PC-9 (cell line): ENCODE measurements around the gene CACNA1S. TPM values are rescaled to one million over a fixed set of nuclear protein-coding genes. Genes with fewer than 3 reads are reported as not detected.

ENCODE experiments used
- BruUV-seq: library from RNA; stranded (reverse); fragments of 400-500 nt; replicated peaks from 2 replicates; lab custom pipeline; 2021; lab: Mats Ljungman, UMichigan
- CTCF ChIA-PET: fragments of 300-600 bp; sonication (Branson Sonifier 250); formaldehyde crosslinking; loops from one replicate; lab custom pipeline; 2022; ENCODE audit warnings: antibody characterized with exemption; lab: Charles Lee
- POLR2A ChIA-PET: fragments of 300-600 bp; sonication (Branson Sonifier 250); formaldehyde crosslinking; loops from one replicate; lab custom pipeline; 2022; ENCODE audit warnings: antibody characterized with exemption; ENCODE audit not compliant: unreplicated experiment; lab: Charles Lee
- DNase-seq, 2 experiments: peaks; one replicate each; pipeline versions ENCODE4 v3.0.0 to v3.0.0-alpha.2; 2015 to 2022; ENCODE audit warnings: mixed read lengths in 1 of 2
- H2AFZ ChIP-seq: fragments of 200-600 bp; sonication (generic); 2 replicates; pipeline ENCODE4 v1.8.1; 2017; ENCODE audit warnings: antibody characterized with exemption
- H3F3A ChIP-seq: fragments of 200-600 bp; sonication (generic); 2 replicates; pipeline ENCODE4 v1.8.1; 2017; ENCODE audit warnings: antibody characterized with exemption, mild to moderate bottlenecking, low read depth; ENCODE audit not compliant: insufficient read depth
- H3K27ac ChIP-seq: fragments of 200-600 bp; sonication (generic); 2 replicates; pipeline ENCODE4 v1.6.1; 2016; ENCODE audit warnings: mixed run types
- H3K27me3 ChIP-seq: fragments of 200-600 bp; sonication (generic); 2 replicates; pipeline ENCODE4 v1.6.1; 2016; ENCODE audit warnings: low read depth, mixed run types; ENCODE audit not compliant: insufficient read depth
- H3K36me3 ChIP-seq: fragments of 200-600 bp; sonication (generic); 2 replicates; pipeline ENCODE4 v1.6.1; 2016; ENCODE audit warnings: low read depth, mixed run types
- H3K4me1 ChIP-seq: fragments of 200-600 bp; sonication (generic); replicated peaks from 2 replicates; pipeline ENCODE4 v1.6.1; 2016; ENCODE audit warnings: mixed run types; ENCODE audit not compliant: insufficient read depth
- H3K4me2 ChIP-seq: fragments of 200-600 bp; sonication (generic); 2 replicates; pipeline ENCODE4 v1.6.1; 2017; ENCODE audit warnings: mixed run types
- H3K4me3 ChIP-seq: fragments of 200-600 bp; sonication (generic); 2 replicates; pipeline ENCODE4 v1.6.1; 2016; ENCODE audit warnings: mixed run types
- H3K79me2 ChIP-seq: fragments of 200-600 bp; sonication (generic); 2 replicates; pipeline ENCODE4 v1.6.1; 2017; ENCODE audit warnings: low read depth, mixed run types
- H3K9me2 ChIP-seq: fragments of 200-600 bp; sonication (generic); 2 replicates; pipeline ENCODE4 v1.8.1; 2017; ENCODE audit warnings: mild to moderate bottlenecking; ENCODE audit not compliant: insufficient read depth
- H3K9me3 ChIP-seq: fragments of 200-600 bp; sonication (generic); 2 replicates; pipeline ENCODE4 v1.8.1; 2016; ENCODE audit warnings: low read depth; ENCODE audit not compliant: insufficient read depth
- H4K20me1 ChIP-seq: fragments of 200-600 bp; sonication (generic); 2 replicates; pipeline ENCODE4 v1.8.1; 2017; ENCODE audit not compliant: insufficient read depth
- EZH2 ChIP-seq: fragments of 200-600 bp; sonication (generic); IDR thresholded peaks from 2 replicates; pipeline ENCODE4 v1.8.0; 2017; ENCODE audit warnings: antibody characterized with exemption, low read depth
- intact Hi-C: fragments of 100-400 bp; cut with micrococcal nuclease; formaldehyde crosslinking; loops from one replicate; pipeline ENCODE4 v1.10.0; 2022; ENCODE audit not compliant: unreplicated experiment
- total RNA-seq: library from RNA; stranded (reverse); gene quantifications from 2 replicates; pipeline ENCODE4 v1.2.3, GENCODE V29; 2021
- TF ChIP-seq, protein P1 (sequence below): fragments of 200-600 bp; sonication (generic); conservative IDR thresholded peaks from 2 replicates; pipeline ENCODE4 v1.6.1; 2017; ENCODE audit warnings: mixed run types, antibody characterized with exemption, mild to moderate bottlenecking, moderate library complexity

The CACNA1S gene
- total RNA-seq, 1 experiment from 2014 or later: not detected

DNA sequence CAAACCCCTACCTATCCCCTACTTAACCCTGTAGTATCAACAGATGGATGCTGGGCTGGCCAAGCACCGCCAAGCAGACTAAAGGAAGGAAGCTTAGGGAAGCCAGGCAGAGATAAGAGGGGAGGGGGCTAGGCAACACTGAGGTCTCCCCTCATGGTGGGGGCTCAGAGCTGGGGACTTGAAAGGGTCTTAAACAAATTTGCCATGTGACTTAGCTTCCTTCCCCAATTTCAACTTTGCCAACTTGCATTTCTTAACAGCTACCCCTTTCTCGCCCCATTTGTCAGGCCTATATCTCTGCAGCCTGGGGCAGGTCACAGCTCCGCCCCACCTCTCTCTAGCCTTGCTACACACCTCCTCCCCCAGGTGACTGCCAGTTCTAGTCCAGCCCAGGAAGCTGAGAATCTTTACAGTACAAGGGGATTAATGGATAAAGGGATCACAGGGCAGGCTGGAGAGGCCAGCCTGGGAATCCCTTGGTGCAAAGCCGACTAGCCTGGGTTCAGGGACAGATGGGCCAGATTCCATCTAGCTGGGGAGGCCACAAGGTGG is 92.1 kb downstream of the CACNA1S start:
- peak overlapping the region; percentile 73 for H3K27ac ChIP-seq

DNA sequence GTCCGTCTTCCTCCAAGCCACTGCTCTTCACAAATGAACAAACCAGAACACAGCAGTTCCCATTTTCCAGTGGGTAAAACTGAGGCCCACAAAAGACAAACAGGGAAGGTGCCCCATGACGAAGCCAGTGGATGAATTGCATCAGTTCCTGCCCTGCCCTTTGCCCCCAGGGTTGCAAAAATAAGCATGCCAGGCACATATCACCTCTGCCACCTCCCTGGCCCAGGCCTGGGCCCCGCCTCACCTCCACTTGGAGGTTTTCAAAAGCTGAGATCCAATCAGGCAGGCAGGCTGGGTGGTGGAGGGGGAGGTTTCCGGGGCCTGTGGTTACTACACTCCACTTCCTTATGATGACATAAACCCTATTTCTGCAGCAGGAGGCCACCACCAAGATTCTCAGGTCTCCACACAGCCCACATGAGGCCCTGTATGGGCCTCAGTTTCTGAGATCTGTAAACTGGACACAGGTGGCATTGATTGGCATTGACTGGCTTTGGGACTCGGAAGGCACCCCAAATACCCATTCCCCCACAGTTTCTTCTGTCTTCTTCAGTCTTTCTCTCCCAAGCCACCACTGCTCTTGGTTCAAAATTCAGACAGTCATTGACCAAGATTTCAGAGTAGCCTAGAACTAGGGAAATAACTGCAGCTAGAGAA is 92.8 kb downstream of the CACNA1S start:
- H3K4me3 ChIP-seq: no peak overlapping the region
- peaks cover 42% of the 10 kb centered on the region for H3K4me1 ChIP-seq
- no peaks in the 10 kb centered on the region for H3K79me2 ChIP-seq
- H3F3A ChIP-seq: peaks cover 27% of the 10 kb centered on the region; the same call in 1 of the 2 replicates
- no peaks in the 10 kb centered on the region for H3K9me2 ChIP-seq
- peak overlapping the region; percentile 73 for H3K27ac ChIP-seq
- ChIA-PET CTCF (interaction anchor here (1.0 kb wide), 1 partner anchor 94 kb away, joined by 6 read pairs; no protein-coding TSS in a partner anchor), POLR2A (interaction anchor here (0.5 to 0.8 kb wide), 3 partner anchors 27 to 101 kb away, joined by 3 to 10 read pairs (median 3); no protein-coding TSS in a partner anchor)
- TF ChIP-seq EZH2: no peak
- TF ChIP-seq, protein P1, sequence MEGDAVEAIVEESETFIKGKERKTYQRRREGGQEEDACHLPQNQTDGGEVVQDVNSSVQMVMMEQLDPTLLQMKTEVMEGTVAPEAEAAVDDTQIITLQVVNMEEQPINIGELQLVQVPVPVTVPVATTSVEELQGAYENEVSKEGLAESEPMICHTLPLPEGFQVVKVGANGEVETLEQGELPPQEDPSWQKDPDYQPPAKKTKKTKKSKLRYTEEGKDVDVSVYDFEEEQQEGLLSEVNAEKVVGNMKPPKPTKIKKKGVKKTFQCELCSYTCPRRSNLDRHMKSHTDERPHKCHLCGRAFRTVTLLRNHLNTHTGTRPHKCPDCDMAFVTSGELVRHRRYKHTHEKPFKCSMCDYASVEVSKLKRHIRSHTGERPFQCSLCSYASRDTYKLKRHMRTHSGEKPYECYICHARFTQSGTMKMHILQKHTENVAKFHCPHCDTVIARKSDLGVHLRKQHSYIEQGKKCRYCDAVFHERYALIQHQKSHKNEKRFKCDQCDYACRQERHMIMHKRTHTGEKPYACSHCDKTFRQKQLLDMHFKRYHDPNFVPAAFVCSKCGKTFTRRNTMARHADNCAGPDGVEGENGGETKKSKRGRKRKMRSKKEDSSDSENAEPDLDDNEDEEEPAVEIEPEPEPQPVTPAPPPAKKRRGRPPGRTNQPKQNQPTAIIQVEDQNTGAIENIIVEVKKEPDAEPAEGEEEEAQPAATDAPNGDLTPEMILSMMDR: no peak
- TSS peak; percentile 47 for BruUV-seq
- H3K4me2 ChIP-seq: peak overlapping the region; percentile 45
- intact Hi-C loops: no loop called here
- H2AFZ ChIP-seq: no peak overlapping the region
- H3K27me3 ChIP-seq: no peaks in the 10 kb centered on the region
- DNase-seq: peak; percentile 69 to 76
- H4K20me1 ChIP-seq: no peaks in the 10 kb centered on the region
- H3K9me3 ChIP-seq: no peaks in the 10 kb centered on the region
- no peaks in the 10 kb centered on the region for H3K36me3 ChIP-seq

More for the DNA sequence above, 92.1 kb downstream of the CACNA1S start:
- Histone ChIP-seq H3K4me1 (peaks cover 42% of the 10 kb centered on the region), H4K20me1 (no peaks in the 10 kb centered on the region), H3K79me2 (no peaks in the 10 kb centered on the region), H2AFZ (no peak overlapping the region), H3K4me2 (peak overlapping the region; percentile 45), H3K9me2 (no peaks in the 10 kb centered on the region), H3K4me3 (no peak overlapping the region), H3K36me3 (no peaks in the 10 kb centered on the region), H3F3A (peaks cover 27% of the 10 kb centered on the region; the same call in 1 of the 2 replicates), H3K27me3 (no peaks in the 10 kb centered on the region), H3K9me3 (no peaks in the 10 kb centered on the region)
- no peak for TF ChIP-seq EZH2
- TF ChIP-seq, protein P1: no peak
- POLR2A ChIA-PET: interaction anchor here (0.5 to 0.8 kb wide), 3 partner anchors 26 to 100 kb away, joined by 3 to 10 read pairs (median 3); no protein-coding TSS in a partner anchor
- intact Hi-C loops: no loop called here
- CTCF ChIA-PET: interaction anchor here (1.0 kb wide), 1 partner anchor 94 kb away, joined by 6 read pairs; no protein-coding TSS in a partner anchor
- no TSS peak for BruUV-seq
- DNase-seq: peak in 1 of 2 experiments; percentile 30

DNA sequence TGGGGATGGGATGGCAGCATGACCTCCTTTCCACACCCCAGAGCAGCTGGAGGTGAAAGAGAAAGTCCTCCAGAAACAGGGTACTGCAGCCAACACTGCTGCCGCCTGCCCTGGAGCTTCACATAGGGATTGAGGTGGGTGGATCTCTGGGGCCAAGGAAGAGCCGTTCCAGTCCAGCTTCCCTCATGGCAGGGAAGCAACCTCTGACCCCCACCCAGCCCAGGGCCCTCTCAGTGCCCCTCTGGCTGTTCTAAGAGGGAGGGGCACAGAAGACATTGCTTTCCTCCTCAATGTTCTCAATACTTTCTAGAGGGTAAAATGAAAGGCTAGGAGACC is 94.4 kb downstream of the CACNA1S start:
- peaks cover 38% of the 10 kb centered on the region for H3K4me1 ChIP-seq
- H3K9me3 ChIP-seq: no peaks in the 10 kb centered on the region
- POLR2A ChIA-PET: no interaction called here
- H2AFZ ChIP-seq: no peak overlapping the region
- no peak for TF ChIP-seq EZH2
- TF ChIP-seq, protein P1: no peak
- CTCF ChIA-PET: interaction anchor here (0.6 kb wide), 1 partner anchor 88 kb away, joined by 3 read pairs; no protein-coding TSS in a partner anchor
- H3F3A ChIP-seq: peaks cover 27% of the 10 kb centered on the region; the same call in 1 of the 2 replicates
- no peaks in the 10 kb centered on the region for H3K36me3 ChIP-seq
- no TSS peak for BruUV-seq
- H3K9me2 ChIP-seq: no peaks in the 10 kb centered on the region
- H3K27ac ChIP-seq: no peak overlapping the region
- no peak for DNase-seq
- intact Hi-C loops: no loop called here
- H3K27me3 ChIP-seq: no peaks in the 10 kb centered on the region
- H3K79me2 ChIP-seq: no peaks in the 10 kb centered on the region
- no peak overlapping the region for H3K4me3 ChIP-seq
- no peaks in the 10 kb centered on the region for H4K20me1 ChIP-seq
- H3K4me2 ChIP-seq: no peak overlapping the region
